Thoracic aorta (tissue), 2 donors: ENCODE measurements around the gene ATF7. TPM values are rescaled to one million over a fixed set of nuclear protein-coding genes. Genes with fewer than 3 reads are reported as not detected.
"Not testable (repeated sequence)": the region's sequence is repeated elsewhere in the genome, so short reads cannot be mapped to it uniquely, and the experiment has no call there.

Experiments used
- ATAC-seq: fragments of 150-250 bp; one replicate; pipeline ENCODE4 v1.8.0; 2017; ENCODE audit warnings: low read depth; ENCODE audit not compliant: insufficient number of reproducible peaks, low FRiP score
- DNase-seq: peaks from one replicate; pipeline ENCODE4 v3.0.0-alpha.2; 2020; ENCODE audit warnings: low spot score
- H3K27ac ChIP-seq, 2 donors: fragments of 200-600 bp; sonication (generic); 1 replicate in 1 of 2; 2 replicates in 1 of 2; pipeline ENCODE4 v1.5.1; 2016; ENCODE audit warnings: mild to moderate bottlenecking in 2 of 2, moderate library complexity in 2 of 2
- H3K27me3 ChIP-seq: fragments of 200-600 bp; sonication (generic); replicated peaks from 2 replicates; pipeline ENCODE4 v1.6.0; 2016; ENCODE audit warnings: mild to moderate bottlenecking; ENCODE audit not compliant: insufficient read depth
- H3K36me3 ChIP-seq: fragments of 200-600 bp; sonication (generic); one replicate; pipeline ENCODE4 v1.5.1; 2016
- H3K4me1 ChIP-seq, 2 donors: fragments of 200-600 bp; sonication (generic); 1 replicate in 1 of 2; 2 replicates in 1 of 2; pipeline versions ENCODE4 v1.5.1 to v1.6.0; 2016; ENCODE audit warnings: low read depth in 2 of 2, mild to moderate bottlenecking in 1 of 2; ENCODE audit not compliant: control insufficient read depth in 1 of 2
- H3K4me3 ChIP-seq: fragments of 200-600 bp; sonication (generic); 2 replicates; pipeline ENCODE4 v1.5.1; 2016; ENCODE audit warnings: mild to moderate bottlenecking
- H3K9me3 ChIP-seq: fragments of 200-600 bp; sonication (generic); 2 replicates; pipeline ENCODE4 v1.5.1; 2016
- CTCF ChIP-seq: fragments of 200-600 bp; sonication (generic); IDR thresholded peaks from one replicate; pipeline ENCODE4 v1.5.1; 2019; ENCODE audit warnings: antibody characterized with exemption
- total RNA-seq, 2 donors: library from RNA; depleted of rRNA; stranded (reverse); fragments of >200 nt; gene quantifications; one replicate each; pipeline versions ENCODE4 v1.1.0 to v1.2.3, GENCODE V29; 2016

Gene ATF7
- total RNA-seq, 2 donors from 2014 or later = 24.4 to 82.1 TPM

- ATAC-seq (no peak), DNase-seq (no peak)
- H3K9me3 ChIP-seq = no peaks in the 10 kb centered on the region
- peak overlapping the region; percentile 5 for H3K4me3 ChIP-seq
- H3K4me1 ChIP-seq = peaks cover 27 to 34% of the 10 kb centered on the region in 2 donors
- peak overlapping the region; percentile 12 to 35 for H3K27ac ChIP-seq
- no peaks in the 10 kb centered on the region for H3K27me3 ChIP-seq
- TF ChIP-seq CTCF = no peak
- no peaks in the 10 kb centered on the region for H3K36me3 ChIP-seq
Measured at GRCh38 chr12:53603196-53603595, 23.0 kb downstream of the ATF7 start.

- H3K4me3 ChIP-seq = peak overlapping the region; percentile 66
- H3K27ac ChIP-seq = peak overlapping the region in 1 of 2 donors; percentile 49
Measured at GRCh38 chr12:53602176-53602864, 23.9 kb downstream of the ATF7 start.

GRCh38 chr12:53601296-53601847 lies 24.8 kb downstream of the ATF7 start:
- peaks cover 36 to 51% of the 10 kb centered on the region in 2 donors for H3K4me1 ChIP-seq
- TF ChIP-seq CTCF = no peak
- no peak for DNase-seq
- no peak for ATAC-seq
- H3K4me3 ChIP-seq = peak overlapping the region; percentile 66
- H3K9me3 ChIP-seq = no peaks in the 10 kb centered on the region
- no peaks in the 10 kb centered on the region for H3K36me3 ChIP-seq
- no peaks in the 10 kb centered on the region for H3K27me3 ChIP-seq
- peak overlapping the region; percentile 41 to 49 for H3K27ac ChIP-seq

More at GRCh38 chr12:53602176-53602864, 23.9 kb downstream of the ATF7 start:
- DNase-seq (no peak), ATAC-seq (no peak)
- H3K9me3 ChIP-seq = no peaks in the 10 kb centered on the region
- no peaks in the 10 kb centered on the region for H3K36me3 ChIP-seq
- H3K4me1 ChIP-seq = peaks cover 29 to 41% of the 10 kb centered on the region in 2 donors
- no peaks in the 10 kb centered on the region for H3K27me3 ChIP-seq
- TF ChIP-seq CTCF = no peak

- DNase-seq (no peak), ATAC-seq (no peak)
- Histone ChIP-seq H3K27ac (peak overlapping the region; percentile 10 to 41), H3K4me3 (peak overlapping the region; percentile 66), H3K4me1 (peaks cover 36 to 55% of the 10 kb centered on the region in 2 donors), H3K9me3 (no peaks in the 10 kb centered on the region), H3K36me3 (no peaks in the 10 kb centered on the region), H3K27me3 (no peaks in the 10 kb centered on the region)
- no peak for TF ChIP-seq CTCF
Measured at GRCh38 chr12:53600490-53601295, 25.5 kb downstream of the ATF7 start.

- ATAC-seq (no peak), DNase-seq (no peak)
- H3K4me1 ChIP-seq = peaks cover 36 to 66% of the 10 kb centered on the region in 2 donors
- no peaks in the 10 kb centered on the region for H3K9me3 ChIP-seq
- no peak overlapping the region for H3K4me3 ChIP-seq
- no peaks in the 10 kb centered on the region for H3K27me3 ChIP-seq
- H3K36me3 ChIP-seq = no peaks in the 10 kb centered on the region
- H3K27ac ChIP-seq = no peak overlapping the region
- TF ChIP-seq CTCF = no peak
Measured at GRCh38 chr12:53599579-53599978, 26.6 kb downstream of the ATF7 start.

- H3K36me3 ChIP-seq, DNase-seq: not testable (repeated sequence)
- H3K4me1 ChIP-seq = peaks cover 39 to 72% of the 10 kb centered on the region in 2 donors
Measured at GRCh38 chr12:53598971-53599370, 27.2 kb downstream of the ATF7 start.

More at GRCh38 chr12:53598971-53599370, 27.2 kb downstream of the ATF7 start:
- H3K27me3 ChIP-seq, H3K27ac ChIP-seq, ATAC-seq, H3K4me3 ChIP-seq, H3K9me3 ChIP-seq: not testable (repeated sequence)
